NCI-H146 treated with DMSO at 0.1 percent for 48 hours (cell line): ENCODE results near the gene CDX1.

ENCODE experiments used
- DNase-seq: peaks from one replicate; lab custom pipeline; 2025; ENCODE audit not compliant: unreplicated experiment; lab: John Stamatoyannopoulos, UW

Gene CDX1

DNA sequence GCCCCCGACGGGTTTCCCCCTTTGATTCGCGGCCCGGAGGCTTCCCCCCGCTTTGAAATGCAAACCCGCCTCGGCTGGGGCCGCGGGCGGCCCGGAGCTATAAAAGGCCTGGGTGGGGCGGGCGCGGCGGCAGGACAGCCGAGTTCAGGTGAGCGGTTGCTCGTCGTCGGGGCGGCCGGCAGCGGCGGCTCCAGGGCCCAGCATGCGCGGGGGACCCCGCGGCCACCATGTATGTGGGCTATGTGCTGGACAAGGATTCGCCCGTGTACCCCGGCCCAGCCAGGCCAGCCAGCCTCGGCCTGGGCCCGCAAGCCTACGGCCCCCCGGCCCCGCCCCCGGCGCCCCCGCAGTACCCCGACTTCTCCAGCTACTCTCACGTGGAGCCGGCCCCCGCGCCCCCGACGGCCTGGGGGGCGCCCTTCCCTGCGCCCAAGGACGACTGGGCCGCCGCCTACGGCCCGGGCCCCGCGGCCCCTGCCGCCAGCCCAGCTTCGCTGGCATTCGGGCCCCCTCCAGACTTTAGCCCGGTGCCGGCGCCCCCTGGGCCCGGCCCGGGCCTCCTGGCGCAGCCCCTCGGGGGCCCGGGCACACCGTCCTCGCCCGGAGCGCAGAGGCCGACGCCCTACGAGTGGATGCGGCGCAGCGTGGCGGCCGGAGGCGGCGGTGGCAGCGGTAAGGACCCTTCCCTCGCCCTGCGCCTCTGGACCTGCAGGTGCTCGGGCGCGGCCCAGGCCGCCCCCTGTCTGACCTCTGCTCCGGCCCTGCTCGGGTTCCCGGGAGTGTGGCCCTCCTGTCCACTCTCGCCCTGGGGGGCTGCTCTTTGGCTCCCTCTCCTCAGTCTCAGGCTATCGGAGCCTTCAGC, at the start of gene CDX1:
Gene CDX1 (plus strand): TSS at position 129 of the 862 bp plus-strand sequence. CDS start 99 bp downstream, at position 228.
- no peak for DNase-seq

- no peak for DNase-seq
These were observed 48.5 kb upstream of the CDX1 start for GRCh38 chr5:150117945-150118560.

- no peak for DNase-seq
These were observed 47.9 kb upstream of the CDX1 start for GRCh38 chr5:150118561-150119229.

DNA sequence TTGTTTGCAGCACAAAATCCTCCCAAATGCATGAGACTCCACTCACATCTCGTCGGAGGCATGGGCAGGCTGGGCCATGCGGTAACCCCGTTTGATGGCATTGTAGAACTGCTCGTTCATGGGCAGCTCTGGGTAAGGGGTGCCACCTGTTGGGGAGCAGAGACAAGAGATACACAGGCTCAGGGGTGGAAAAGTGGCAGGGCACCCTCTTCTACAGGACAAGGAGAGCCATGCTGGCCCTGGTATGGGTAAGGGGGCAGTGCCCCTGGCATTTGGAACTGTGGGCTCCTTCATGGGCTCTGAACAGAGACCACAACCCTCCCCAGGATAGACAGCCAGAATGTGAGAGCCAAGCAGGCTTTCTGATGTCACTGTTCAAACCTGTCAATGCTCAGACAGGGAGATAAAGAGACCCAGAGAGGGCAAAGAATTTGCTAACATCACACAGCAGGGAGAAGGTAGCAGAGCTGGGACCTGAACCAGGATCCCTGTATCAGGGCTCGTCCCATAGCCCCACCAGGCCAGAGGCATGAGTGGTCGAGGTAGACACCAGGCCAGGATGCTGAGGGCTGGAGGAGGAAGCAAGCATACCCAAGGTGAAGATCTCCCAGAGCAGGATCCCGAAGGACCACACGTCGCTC, 47.0 kb upstream of the CDX1 start:
- DNase-seq: no peak

GRCh38 chr5:150120062-150120441, 46.5 kb upstream of the CDX1 start:
- no peak for DNase-seq

DNA sequence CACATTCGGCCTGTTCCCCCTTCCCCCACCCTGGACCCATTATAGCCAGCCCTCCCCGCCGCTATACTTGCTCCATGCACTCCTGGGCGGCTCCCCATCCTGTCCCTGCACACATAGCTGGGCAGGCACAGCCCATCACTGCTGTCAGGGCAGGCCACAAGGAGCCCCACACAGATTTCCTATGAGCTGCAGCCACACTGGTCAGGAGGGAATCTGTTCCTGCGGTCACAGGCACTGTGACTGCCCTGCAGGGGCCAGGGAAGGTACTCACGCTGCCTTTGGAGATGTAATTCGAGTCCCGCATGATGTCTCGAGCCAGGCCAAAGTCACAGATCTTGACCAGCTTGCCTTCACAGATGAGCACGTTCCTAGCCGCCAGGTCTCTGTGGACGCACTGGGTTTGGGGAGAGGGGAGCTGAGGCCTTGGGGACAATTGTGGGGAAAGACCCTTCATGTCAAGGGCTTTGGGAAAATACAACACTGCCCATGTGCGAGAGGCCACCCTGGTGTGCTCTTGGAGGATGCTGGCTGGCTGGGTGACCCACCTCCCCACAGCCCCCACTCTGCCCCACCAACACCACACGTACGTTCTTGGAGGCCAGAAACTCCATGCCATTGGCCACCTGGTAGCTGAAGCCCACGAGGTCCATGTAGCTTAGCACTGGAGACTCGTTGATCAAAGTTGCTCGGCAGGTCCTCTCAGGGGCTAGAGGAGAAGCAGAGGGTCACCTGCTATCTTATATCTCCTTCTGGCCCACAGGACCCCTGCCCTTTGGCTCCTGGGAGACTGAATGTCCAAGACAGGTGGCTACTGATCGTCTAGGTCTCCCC, 45.7 kb upstream of the CDX1 start:
- no peak for DNase-seq

- DNase-seq: no peak
These were observed 45.0 kb upstream of the CDX1 start for GRCh38 chr5:150121448-150122157.

- no peak for DNase-seq
These were observed 44.4 kb upstream of the CDX1 start for GRCh38 chr5:150122158-150122510.

GRCh38 chr5:150122536-150123481, 43.8 kb upstream of the CDX1 start:
- no peak for DNase-seq

DNA sequence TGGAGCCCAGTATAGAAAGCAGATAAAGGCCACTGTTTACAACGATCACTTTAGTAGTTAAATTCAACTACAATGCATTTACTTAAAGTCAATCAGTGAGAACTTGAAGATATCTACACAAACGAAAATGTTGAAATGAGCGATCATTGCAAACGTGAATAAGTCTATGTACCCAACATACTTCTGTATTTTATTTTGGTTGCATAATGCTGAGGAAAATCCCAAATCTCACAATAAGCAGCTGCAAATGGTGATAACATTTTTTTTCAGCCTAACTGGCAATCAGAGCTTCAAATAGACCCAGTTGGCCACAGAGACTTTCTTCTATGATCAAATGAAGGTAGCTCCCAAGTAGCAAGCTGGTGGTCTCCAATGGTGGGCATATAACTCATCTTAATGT, 43.0 kb upstream of the CDX1 start:
- DNase-seq: no peak

GRCh38 chr5:150124111-150124557, 42.4 kb upstream of the CDX1 start:
- DNase-seq: no peak

- DNase-seq: no peak
These were observed 42.0 kb upstream of the CDX1 start for GRCh38 chr5:150124596-150124995.

- no peak for DNase-seq
These were observed 41.2 kb upstream of the CDX1 start for GRCh38 chr5:150125334-150125733.

DNA sequence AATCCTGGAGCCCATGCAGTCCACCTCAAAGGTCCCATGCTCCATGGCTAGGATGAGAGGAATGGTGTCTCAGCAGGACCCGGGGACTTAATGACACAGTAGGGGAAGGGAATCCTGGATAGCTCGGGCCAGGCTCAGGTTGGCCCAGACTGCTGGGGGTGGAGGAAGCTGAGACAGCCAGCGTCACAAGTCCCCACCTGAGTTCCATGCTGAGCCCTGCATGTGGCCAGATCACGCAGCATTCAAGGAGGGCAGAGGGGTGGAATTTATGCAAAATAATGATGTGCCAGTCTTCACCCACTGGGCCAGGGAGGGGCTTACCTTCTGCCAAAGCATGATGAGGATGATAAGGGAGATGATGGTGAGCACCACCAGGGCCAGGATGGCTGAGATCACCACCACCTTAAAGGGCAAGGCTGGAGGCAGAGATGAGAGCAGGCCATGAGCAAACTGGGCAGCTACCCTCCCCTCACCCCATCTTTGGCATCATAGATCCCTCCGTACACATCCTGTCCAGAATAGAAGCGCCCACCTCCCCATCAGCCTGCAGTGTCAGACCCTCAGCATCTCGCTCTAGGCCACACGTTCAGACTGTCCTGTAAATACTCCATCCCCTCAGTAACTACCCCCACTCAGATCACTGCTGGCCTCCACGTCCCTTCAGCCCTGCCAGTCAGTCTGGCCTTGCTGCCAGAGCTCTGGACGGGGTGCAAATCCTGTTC, 40.2 kb upstream of the CDX1 start:
- no peak for DNase-seq

DNA sequence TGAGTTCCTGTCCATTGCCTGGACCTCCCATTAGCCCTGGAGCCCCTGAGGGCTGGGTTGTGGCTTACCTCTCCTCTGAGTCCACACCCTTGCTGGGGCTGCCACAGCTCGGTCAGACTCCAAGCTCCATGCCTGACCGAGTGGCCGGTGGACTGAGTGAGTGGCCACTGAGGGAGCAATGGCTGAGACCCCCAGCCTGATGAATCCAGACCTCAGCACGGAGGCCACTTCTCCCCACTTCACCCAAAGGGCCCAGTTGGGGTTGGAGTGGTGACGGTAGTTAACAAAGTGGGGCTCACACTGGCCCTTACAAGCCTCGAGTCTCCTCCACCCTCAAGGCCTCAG, 39.7 kb upstream of the CDX1 start:
- no peak for DNase-seq

DNA sequence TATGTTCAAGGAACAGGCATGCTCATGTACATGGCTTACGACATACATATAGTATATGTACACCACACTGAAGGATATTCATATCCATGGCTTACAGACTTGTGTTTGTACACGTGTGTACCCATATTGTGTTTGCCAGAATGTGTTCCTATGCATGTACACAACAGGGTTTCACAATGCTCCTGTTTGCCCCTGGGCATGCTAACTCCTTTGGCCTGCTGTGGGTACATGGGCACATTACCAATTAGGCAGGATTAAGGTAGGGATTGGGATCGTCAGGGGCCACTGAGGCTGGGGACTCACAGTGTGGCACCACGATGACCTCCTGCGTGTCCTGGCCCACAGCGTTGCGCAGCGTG, 37.1 kb upstream of the CDX1 start:
- no peak for DNase-seq

- no peak for DNase-seq
These were observed 36.6 kb upstream of the CDX1 start for GRCh38 chr5:150129813-150130492.

- DNase-seq: no peak
These were observed 36.1 kb upstream of the CDX1 start for GRCh38 chr5:150130493-150130922.
